Lower leg skin (tissue), 3 donors: ENCODE results near the gene GEN1.

ENCODE experiments used
- POLR2A ChIP-seq, 2 donors: fragments of 450-650 bp; IDR thresholded peaks; one replicate each; pipeline ENCODE4 v1.6.1; 2016 to 2017; ENCODE audit warnings: antibody characterized with exemption in 2 of 2, mild to moderate bottlenecking in 1 of 2, moderate library complexity in 1 of 2
- TF ChIP-seq, protein P1 (sequence below), 3 donors: fragments of 450-650 bp; IDR thresholded peaks; one replicate each; pipeline ENCODE4 v1.5.1; 2016; ENCODE audit warnings: antibody characterized with exemption in 3 of 3, mild to moderate bottlenecking in 3 of 3, moderate library complexity in 2 of 3

GRCh38 chr2:17800219-17800618 is 46.3 kb downstream of the GEN1 start:
- TF ChIP-seq, protein P1, sequence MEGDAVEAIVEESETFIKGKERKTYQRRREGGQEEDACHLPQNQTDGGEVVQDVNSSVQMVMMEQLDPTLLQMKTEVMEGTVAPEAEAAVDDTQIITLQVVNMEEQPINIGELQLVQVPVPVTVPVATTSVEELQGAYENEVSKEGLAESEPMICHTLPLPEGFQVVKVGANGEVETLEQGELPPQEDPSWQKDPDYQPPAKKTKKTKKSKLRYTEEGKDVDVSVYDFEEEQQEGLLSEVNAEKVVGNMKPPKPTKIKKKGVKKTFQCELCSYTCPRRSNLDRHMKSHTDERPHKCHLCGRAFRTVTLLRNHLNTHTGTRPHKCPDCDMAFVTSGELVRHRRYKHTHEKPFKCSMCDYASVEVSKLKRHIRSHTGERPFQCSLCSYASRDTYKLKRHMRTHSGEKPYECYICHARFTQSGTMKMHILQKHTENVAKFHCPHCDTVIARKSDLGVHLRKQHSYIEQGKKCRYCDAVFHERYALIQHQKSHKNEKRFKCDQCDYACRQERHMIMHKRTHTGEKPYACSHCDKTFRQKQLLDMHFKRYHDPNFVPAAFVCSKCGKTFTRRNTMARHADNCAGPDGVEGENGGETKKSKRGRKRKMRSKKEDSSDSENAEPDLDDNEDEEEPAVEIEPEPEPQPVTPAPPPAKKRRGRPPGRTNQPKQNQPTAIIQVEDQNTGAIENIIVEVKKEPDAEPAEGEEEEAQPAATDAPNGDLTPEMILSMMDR (IDR thresholded peaks at IDR 0.05): no peak
- no peak for TF ChIP-seq POLR2A (IDR thresholded peaks at IDR 0.05)
